B cell (primary cell): ENCODE results near the gene MAPK1. TPM values are rescaled to one million over a fixed set of nuclear protein-coding genes. Genes with fewer than 3 reads are reported as not detected.
A peak's percentile ranks its signal among the peaks of the same experiment; 100 is the strongest.

ENCODE experiments used
- ATAC-seq: fragments of 200-7000 bp; cut with Tn5 transposase; one replicate; pipeline ENCODE4 v1.10.0; 2021; ENCODE audit warnings: low read depth, mild to moderate bottlenecking, moderate number of reproducible peaks, moderate library complexity
- CTCF ChIA-PET: fragments of 350-600 bp; sonication (Branson Sonifier 250); formaldehyde crosslinking; loops from one replicate; lab custom pipeline; 2021; ENCODE audit warnings: antibody characterized with exemption, inconsistent platforms; lab: Charles Lee
- POLR2A ChIA-PET: fragments of 350-600 bp; sonication (Branson Sonifier 250); formaldehyde crosslinking; loops from one replicate; lab custom pipeline; 2021; ENCODE audit warnings: antibody characterized with exemption; lab: Charles Lee
- DNase-seq: peaks from one replicate; pipeline ENCODE4 v3.0.0; 2013
- H2AFZ ChIP-seq: 2 replicates; pipeline ENCODE4 v1.6.1; 2012; ENCODE audit warnings: mild to moderate bottlenecking, low read depth, low read length; ENCODE audit not compliant: insufficient read depth, poor library complexity, severe bottlenecking
- H3K27ac ChIP-seq, 2 donors: 1 replicate in 1 of 2; 2 replicates in 1 of 2; pipeline ENCODE4 v1.5.1; 2012 to 2013; ENCODE audit warnings: low read length in 2 of 2, mild to moderate bottlenecking in 2 of 2, moderate library complexity in 1 of 2
- H3K27me3 ChIP-seq, 4 experiments: fragments of 200-600 bp in 1 of 4; sonication (generic) in 1 of 4; replicated peaks in 1 of 4; 1 replicate in 2 of 4; 2 replicates in 2 of 4; pipeline versions ENCODE4 v1.6.1 to v1.7.0; 2013 to 2016; ENCODE audit warnings: low read length in 3 of 4, mild to moderate bottlenecking in 2 of 4, mixed read lengths in 1 of 4, moderate library complexity in 1 of 4; ENCODE audit not compliant: insufficient read depth in 4 of 4, control insufficient read depth in 3 of 4; ENCODE audit errors: control extremely low read depth in 1 of 4
- H3K36me3 ChIP-seq, 2 experiments: replicated peaks in 1 of 2; 1 replicate in 1 of 2; 2 replicates in 1 of 2; pipeline versions ENCODE4 v1.6.1 to v1.7.1; 2013; ENCODE audit warnings: low read length in 1 of 2; ENCODE audit not compliant: insufficient read depth in 2 of 2, control insufficient read depth in 1 of 2; ENCODE audit errors: control extremely low read depth in 1 of 2, extremely low read depth in 1 of 2
- H3K4me1 ChIP-seq, 2 donors: fragments of 200-600 bp in 1 of 2; sonication (generic) in 1 of 2; 1 replicate in 1 of 2; 2 replicates in 1 of 2; pipeline versions ENCODE4 v1.5.1 to v1.6.1; 2013 to 2017; ENCODE audit warnings: low read length in 2 of 2; ENCODE audit not compliant: control insufficient read depth in 2 of 2, insufficient read depth in 2 of 2
- H3K4me2 ChIP-seq: replicated peaks from 2 replicates; pipeline ENCODE3; 2012; ENCODE audit warnings: mild to moderate bottlenecking, low read depth, low read length; ENCODE audit not compliant: poor library complexity, severe bottlenecking
- H3K4me3 ChIP-seq, 5 experiments: fragments of 200-600 bp in 1 of 5; sonication (generic) in 1 of 5; 1 replicate in 3 of 5; 2 replicates in 2 of 5; pipeline versions ENCODE4 v1.5.1 to v1.7.0; 2011 to 2016; ENCODE audit warnings: low read length in 4 of 5, mild to moderate bottlenecking in 4 of 5, low read depth in 2 of 5, control low read depth in 1 of 5, moderate library complexity in 1 of 5; ENCODE audit not compliant: insufficient read depth in 1 of 5; ENCODE audit errors: control extremely low read depth in 1 of 5, extremely low read depth in 1 of 5
- H3K79me2 ChIP-seq: fragments of 200-600 bp; sonication (generic); one replicate; pipeline ENCODE4 v1.6.0; 2016; ENCODE audit warnings: low read length; ENCODE audit not compliant: control insufficient read depth, insufficient read depth
- H3K9ac ChIP-seq: fragments of 200-600 bp; sonication (generic); 2 replicates; pipeline ENCODE4 v1.6.1; 2017; ENCODE audit warnings: mild to moderate bottlenecking, low read length, moderate library complexity
- H3K9me3 ChIP-seq, 3 donors: one replicate each; pipeline versions ENCODE4 v1.6.1 to v1.7.1; 2013; ENCODE audit warnings: low read length in 2 of 3; ENCODE audit not compliant: control insufficient read depth in 2 of 3, insufficient read depth in 1 of 3; ENCODE audit errors: control extremely low read depth in 1 of 3
- H4K20me1 ChIP-seq: 2 replicates; pipeline ENCODE4 v1.6.0; 2012; ENCODE audit warnings: mild to moderate bottlenecking, low read length; ENCODE audit not compliant: insufficient read depth, control insufficient read depth, poor library complexity, severe bottlenecking
- H3K27ac Mint-ChIP-seq: one replicate; pipeline ENCODE4 v1.8.0; 2021; ENCODE audit warnings: mixed read lengths
- H3K27me3 Mint-ChIP-seq: one replicate; pipeline ENCODE4 v1.8.0; 2021; ENCODE audit warnings: mixed read lengths
- H3K4me1 Mint-ChIP-seq: one replicate; pipeline ENCODE4 v1.8.0; 2021; ENCODE audit warnings: mixed read lengths
- H3K4me3 Mint-ChIP-seq: one replicate; pipeline ENCODE4 v1.8.0; 2021; ENCODE audit warnings: mixed read lengths
- H3K9me3 Mint-ChIP-seq: one replicate; pipeline ENCODE4 v1.8.0; 2022; ENCODE audit warnings: mixed read lengths; ENCODE audit not compliant: insufficient read depth
- EZH2 ChIP-seq: IDR thresholded peaks from 2 replicates; pipeline ENCODE4 v1.6.1; 2012; ENCODE audit warnings: borderline replicate concordance, low read depth, mild to moderate bottlenecking, moderate library complexity, low read length; ENCODE audit not compliant: insufficient read depth, poor library complexity, severe bottlenecking
- WGBS: methylation state at CpG from one replicate; pipeline ENCODE4 v1.1.5; 2013; ENCODE audit warnings: missing lambda C conversion rate; ENCODE audit not compliant: insufficient coverage; 5-methylcytosine and 5-hydroxymethylcytosine counted together
- intact Hi-C: fragments of 100-400 bp; cut with micrococcal nuclease; formaldehyde crosslinking; loops from one replicate; pipeline ENCODE4 v1.10.0; 2022
- polyA plus RNA-seq: library from polyadenylated mRNA; depleted of rRNA; stranded (reverse); fragments of >200 nt; gene quantifications from 2 replicates; pipeline ENCODE4 v1.2.3, GENCODE V29; 2012
- total RNA-seq, 2 donors: library from RNA; stranded (reverse); fragments of 120-200 nt in 1 of 2; gene quantifications; 1 replicate in 1 of 2; 2 replicates in 1 of 2; pipeline versions ENCODE4 v1.2.3 to v1.2.4, GENCODE V29; 2013 to 2022
- TF ChIP-seq, protein P1 (sequence below): fragments of 200-600 bp; IDR thresholded peaks from one replicate; pipeline ENCODE4 v1.8.0; 2022; ENCODE audit warnings: antibody characterized with exemption, mild to moderate bottlenecking

MAPK1 gene
- total and polyA plus RNA-seq, 2 donors (not counting 1 experiment from before 2014, with no cell fraction given): 24.0 to 155 TPM

DNA sequence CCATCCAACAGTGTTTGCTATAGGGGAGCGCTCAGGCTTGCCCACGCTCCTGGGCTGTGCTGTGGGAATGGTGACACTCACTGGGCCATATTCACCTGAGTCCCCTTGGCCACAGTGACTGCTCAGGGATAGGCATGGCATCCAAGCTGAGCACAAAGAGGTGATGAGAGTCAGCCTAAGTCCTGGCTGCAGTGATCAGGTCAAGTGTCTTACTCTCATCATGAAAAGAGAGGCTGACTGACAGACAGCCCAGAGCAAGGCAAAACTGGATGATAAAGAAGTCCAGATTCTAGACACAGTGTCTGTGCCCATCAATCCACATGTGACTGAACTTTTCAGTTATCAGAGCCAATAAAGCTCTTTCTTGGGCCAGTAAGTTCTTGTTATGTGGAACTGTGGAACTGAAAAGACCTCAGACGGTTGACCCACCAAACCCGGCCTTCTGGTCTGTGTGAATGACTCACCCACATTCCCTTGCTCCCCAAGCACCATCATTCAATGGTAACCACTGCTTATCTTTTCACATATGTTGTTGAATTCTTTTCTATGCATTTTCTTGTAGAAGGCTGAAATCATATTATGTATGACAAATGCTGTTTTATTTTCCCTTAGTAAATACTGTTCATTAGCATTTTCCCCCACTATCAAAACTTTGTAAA lies 88.6 kb downstream of the MAPK1 start:
- Mint-ChIP-seq H3K27ac (peak overlapping the region; percentile 26), H3K27me3 (no peaks in the 10 kb centered on the region), H3K4me3 (no peak overlapping the region), H3K9me3 (no peaks in the 10 kb centered on the region), H3K4me1 (peaks cover 6% of the 10 kb centered on the region)
- Histone ChIP-seq H4K20me1 (peaks cover 6% of the 10 kb centered on the region), H3K9ac (no peak overlapping the region), H3K4me3 (no peak overlapping the region), H3K79me2 (peaks cover 8% of the 10 kb centered on the region), H3K27me3 (no peaks in the 10 kb centered on the region), H3K4me2 (no peak overlapping the region), H3K9me3 (no peaks in the 10 kb centered on the region), H3K4me1 (peaks cover 7 to 10% of the 10 kb centered on the region in 2 donors), H3K36me3 (peaks cover 6 to 17% of the 10 kb centered on the region in 2 experiments), H3K27ac (no peak overlapping the region), H2AFZ (no peak overlapping the region)
- intact Hi-C loops: no loop called here
- DNase-seq (no peak), ATAC-seq (no peak)
- ChIA-PET CTCF (no interaction called here), POLR2A (interaction anchor here (0.6 kb wide), 1 partner anchor 19 kb away, joined by 10 read pairs; no protein-coding TSS in a partner anchor)
- no peak for TF ChIP-seq EZH2
- TF ChIP-seq, protein P1, sequence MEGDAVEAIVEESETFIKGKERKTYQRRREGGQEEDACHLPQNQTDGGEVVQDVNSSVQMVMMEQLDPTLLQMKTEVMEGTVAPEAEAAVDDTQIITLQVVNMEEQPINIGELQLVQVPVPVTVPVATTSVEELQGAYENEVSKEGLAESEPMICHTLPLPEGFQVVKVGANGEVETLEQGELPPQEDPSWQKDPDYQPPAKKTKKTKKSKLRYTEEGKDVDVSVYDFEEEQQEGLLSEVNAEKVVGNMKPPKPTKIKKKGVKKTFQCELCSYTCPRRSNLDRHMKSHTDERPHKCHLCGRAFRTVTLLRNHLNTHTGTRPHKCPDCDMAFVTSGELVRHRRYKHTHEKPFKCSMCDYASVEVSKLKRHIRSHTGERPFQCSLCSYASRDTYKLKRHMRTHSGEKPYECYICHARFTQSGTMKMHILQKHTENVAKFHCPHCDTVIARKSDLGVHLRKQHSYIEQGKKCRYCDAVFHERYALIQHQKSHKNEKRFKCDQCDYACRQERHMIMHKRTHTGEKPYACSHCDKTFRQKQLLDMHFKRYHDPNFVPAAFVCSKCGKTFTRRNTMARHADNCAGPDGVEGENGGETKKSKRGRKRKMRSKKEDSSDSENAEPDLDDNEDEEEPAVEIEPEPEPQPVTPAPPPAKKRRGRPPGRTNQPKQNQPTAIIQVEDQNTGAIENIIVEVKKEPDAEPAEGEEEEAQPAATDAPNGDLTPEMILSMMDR: no peak
- 100% methylated on average over 2 of the region's 4 CpGs for WGBS

- 100% methylated on average over 1 of the region's 4 CpGs for WGBS
- no peaks in the 10 kb centered on the region for H3K9me3 ChIP-seq
- H3K27ac ChIP-seq: no peak overlapping the region
- H3K4me1 Mint-ChIP-seq: peaks cover 5% of the 10 kb centered on the region
- intact Hi-C loops: no loop called here
- no peaks in the 10 kb centered on the region for H3K27me3 ChIP-seq
- H3K9ac ChIP-seq: no peak overlapping the region
- no peaks in the 10 kb centered on the region for H3K9me3 Mint-ChIP-seq
- POLR2A ChIA-PET: no interaction called here
- H3K27me3 Mint-ChIP-seq: no peaks in the 10 kb centered on the region
- H3K4me3 Mint-ChIP-seq: no peak overlapping the region
- no peaks in the 10 kb centered on the region for H3K79me2 ChIP-seq
- H3K4me3 ChIP-seq: no peak overlapping the region
- H4K20me1 ChIP-seq: peaks cover 14% of the 10 kb centered on the region
- peaks cover 2 to 54% of the 10 kb centered on the region in 2 experiments for H3K36me3 ChIP-seq
- no peak overlapping the region for H3K27ac Mint-ChIP-seq
- no peak overlapping the region for H3K4me2 ChIP-seq
- ATAC-seq: no peak
- no peak for DNase-seq
- H2AFZ ChIP-seq: no peak overlapping the region
- H3K4me1 ChIP-seq: peaks cover 0 to 5% of the 10 kb centered on the region in 2 donors
- TF ChIP-seq, protein P1: no peak
- TF ChIP-seq EZH2: no peak
- CTCF ChIA-PET: interaction anchor here (0.8 to 1.5 kb wide), 5 partner anchors 9 to 181 kb away, joined by 3 to 4 read pairs (median 3); partner anchors contain the start of gene PPM1F
Measured at GRCh38 chr22:21771631-21771976, 95.8 kb downstream of the MAPK1 start.
